PFSK-1 (cell line): ENCODE data around the gene SPRING1. TPM values are rescaled to one million over a fixed set of nuclear protein-coding genes. Genes with fewer than 3 reads are reported as not detected.

ENCODE experiments used
- FOXP2 ChIP-seq: optimal IDR thresholded peaks from 2 replicates; pipeline ENCODE3; 2011; ENCODE audit warnings: borderline replicate concordance, control low read depth, inconsistent platforms; ENCODE audit not compliant: insufficient read depth; ENCODE audit errors: extremely low read length, extremely low read depth
- POLR2AphosphoS5 ChIP-seq: IDR thresholded peaks from 2 replicates; pipeline ENCODE4 v1.6.1; 2012; ENCODE audit warnings: low read depth, mild to moderate bottlenecking, control low read depth, low read length, moderate library complexity
- SIN3A ChIP-seq: IDR thresholded peaks from 2 replicates; pipeline ENCODE4 v1.6.1; 2012; ENCODE audit warnings: mild to moderate bottlenecking, low read length, moderate library complexity, borderline replicate concordance; ENCODE audit not compliant: insufficient read depth
- TAF1 ChIP-seq: IDR thresholded peaks from 2 replicates; pipeline ENCODE4 v1.6.1; 2012; ENCODE audit warnings: low read length, control low read depth, borderline replicate concordance; ENCODE audit not compliant: insufficient read depth
- polyA plus RNA-seq: library from polyadenylated mRNA; unstranded; fragments of >200 nt; gene quantifications from one replicate; pipeline ENCODE4 v1.2.1, GENCODE V29; 2012; ENCODE audit warnings: low read depth, missing spikeins; ENCODE audit not compliant: insufficient read length
- TF ChIP-seq, protein P1 (sequence below), 2 experiments: IDR thresholded peaks; 2 replicates each; pipeline versions ENCODE4 v1.6.1 to v1.8.0; 2011 to 2012; ENCODE audit warnings: low read depth in 2 of 2, low read length in 2 of 2, control low read depth in 1 of 2, inconsistent platforms in 1 of 2, mild to moderate bottlenecking in 1 of 2, moderate library complexity in 1 of 2; ENCODE audit not compliant: insufficient read depth in 1 of 2

The SPRING1 gene, protein sequence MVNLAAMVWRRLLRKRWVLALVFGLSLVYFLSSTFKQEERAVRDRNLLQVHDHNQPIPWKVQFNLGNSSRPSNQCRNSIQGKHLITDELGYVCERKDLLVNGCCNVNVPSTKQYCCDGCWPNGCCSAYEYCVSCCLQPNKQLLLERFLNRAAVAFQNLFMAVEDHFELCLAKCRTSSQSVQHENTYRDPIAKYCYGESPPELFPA
- polyA plus RNA-seq, result 23.3 TPM

DNA sequence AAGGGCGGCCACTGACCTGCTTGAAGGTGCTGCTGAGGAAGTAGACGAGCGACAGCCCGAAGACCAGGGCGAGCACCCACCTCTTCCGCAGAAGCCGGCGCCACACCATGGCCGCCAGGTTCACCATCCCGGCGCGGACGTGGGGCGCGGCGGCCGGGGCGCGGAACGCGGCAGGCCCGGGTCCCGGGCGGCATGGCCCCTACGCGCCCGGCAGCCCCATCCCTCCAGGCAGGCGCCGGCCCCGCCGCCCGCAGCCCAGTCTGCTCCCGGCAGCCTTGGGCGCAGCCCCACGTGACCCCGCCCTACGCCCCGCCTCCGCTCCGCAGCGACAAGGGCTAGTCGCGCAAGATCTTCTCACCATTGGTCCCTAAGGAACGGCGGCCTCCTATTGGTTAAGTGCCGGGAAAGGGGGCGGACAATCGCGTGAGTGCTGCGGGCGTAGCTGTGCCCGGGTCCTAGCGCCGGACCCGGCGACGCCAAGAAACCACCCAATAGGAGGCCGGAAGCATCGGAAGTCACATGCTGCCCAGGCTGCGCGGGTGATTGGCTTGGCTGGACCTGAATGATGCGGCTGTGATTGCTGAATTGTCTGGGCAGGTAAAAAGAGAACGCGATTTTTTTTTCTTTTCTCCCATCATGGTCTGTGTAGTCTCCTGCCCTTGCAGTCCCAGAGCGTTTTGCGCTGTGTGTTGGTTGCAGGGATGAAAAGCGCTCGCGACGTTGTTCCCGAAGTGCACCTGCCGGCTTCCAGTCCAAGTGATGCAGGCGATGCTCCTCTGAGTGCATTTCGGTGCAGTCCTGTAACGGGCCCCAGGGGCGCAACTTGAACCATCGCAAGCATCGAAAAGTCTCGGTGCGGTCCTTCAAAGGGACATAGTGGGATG, at the start of gene SPRING1, which contains the start of gene RNFT2:
Gene SPRING1 (minus strand): TSS at position 296 of the 884 bp plus-strand sequence. CDS start 169 bp downstream, at position 127.
Gene RNFT2 (plus strand): TSS at position 542 of the 884 bp plus-strand sequence. CDS start 2,183 bp downstream, outside the sequence.
- no peak for TF ChIP-seq TAF1
- TF ChIP-seq POLR2AphosphoS5, result peak; percentile 55; the same call in 1 of the 2 replicates
- TF ChIP-seq, protein P1, sequence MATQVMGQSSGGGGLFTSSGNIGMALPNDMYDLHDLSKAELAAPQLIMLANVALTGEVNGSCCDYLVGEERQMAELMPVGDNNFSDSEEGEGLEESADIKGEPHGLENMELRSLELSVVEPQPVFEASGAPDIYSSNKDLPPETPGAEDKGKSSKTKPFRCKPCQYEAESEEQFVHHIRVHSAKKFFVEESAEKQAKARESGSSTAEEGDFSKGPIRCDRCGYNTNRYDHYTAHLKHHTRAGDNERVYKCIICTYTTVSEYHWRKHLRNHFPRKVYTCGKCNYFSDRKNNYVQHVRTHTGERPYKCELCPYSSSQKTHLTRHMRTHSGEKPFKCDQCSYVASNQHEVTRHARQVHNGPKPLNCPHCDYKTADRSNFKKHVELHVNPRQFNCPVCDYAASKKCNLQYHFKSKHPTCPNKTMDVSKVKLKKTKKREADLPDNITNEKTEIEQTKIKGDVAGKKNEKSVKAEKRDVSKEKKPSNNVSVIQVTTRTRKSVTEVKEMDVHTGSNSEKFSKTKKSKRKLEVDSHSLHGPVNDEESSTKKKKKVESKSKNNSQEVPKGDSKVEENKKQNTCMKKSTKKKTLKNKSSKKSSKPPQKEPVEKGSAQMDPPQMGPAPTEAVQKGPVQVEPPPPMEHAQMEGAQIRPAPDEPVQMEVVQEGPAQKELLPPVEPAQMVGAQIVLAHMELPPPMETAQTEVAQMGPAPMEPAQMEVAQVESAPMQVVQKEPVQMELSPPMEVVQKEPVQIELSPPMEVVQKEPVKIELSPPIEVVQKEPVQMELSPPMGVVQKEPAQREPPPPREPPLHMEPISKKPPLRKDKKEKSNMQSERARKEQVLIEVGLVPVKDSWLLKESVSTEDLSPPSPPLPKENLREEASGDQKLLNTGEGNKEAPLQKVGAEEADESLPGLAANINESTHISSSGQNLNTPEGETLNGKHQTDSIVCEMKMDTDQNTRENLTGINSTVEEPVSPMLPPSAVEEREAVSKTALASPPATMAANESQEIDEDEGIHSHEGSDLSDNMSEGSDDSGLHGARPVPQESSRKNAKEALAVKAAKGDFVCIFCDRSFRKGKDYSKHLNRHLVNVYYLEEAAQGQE (IDR thresholded peaks at IDR 0.05; ENCODE audit: insufficient read depth in 1 of 2, low read depth in 2 of 2, low read length in 2 of 2), result 0 out of 4 replicates have a peak, but pooled peaks of 1 of the 2 experiments have one; percentile 12
- TF ChIP-seq SIN3A, result no peak
- TF ChIP-seq FOXP2, result no peak

DNA sequence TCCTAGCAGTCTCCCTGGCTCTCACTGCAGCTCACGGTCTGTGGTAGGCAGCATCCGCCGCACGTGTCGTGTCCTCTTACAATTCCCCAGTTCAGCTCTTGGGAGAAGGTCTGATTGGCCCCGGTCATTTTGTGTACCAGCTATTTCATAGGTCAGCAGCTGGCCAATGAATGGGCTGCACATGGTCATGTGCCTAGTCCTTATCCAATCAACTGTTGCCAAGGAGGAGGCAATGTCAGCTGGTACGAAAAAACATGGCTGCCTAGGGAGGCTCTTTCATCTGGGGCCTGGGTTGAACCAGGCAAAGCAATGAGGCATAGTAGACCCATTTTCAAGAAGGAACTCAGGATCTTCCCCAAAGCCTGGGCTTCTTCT, 46.4 kb upstream of the SPRING1 start:
- TF ChIP-seq FOXP2 (no peak), SIN3A (no peak), TAF1 (no peak), POLR2AphosphoS5 (no peak)
- TF ChIP-seq, protein P1 (IDR thresholded peaks at IDR 0.05; ENCODE audit: insufficient read depth in 1 of 2, low read depth in 2 of 2, low read length in 2 of 2), result no peak

DNA sequence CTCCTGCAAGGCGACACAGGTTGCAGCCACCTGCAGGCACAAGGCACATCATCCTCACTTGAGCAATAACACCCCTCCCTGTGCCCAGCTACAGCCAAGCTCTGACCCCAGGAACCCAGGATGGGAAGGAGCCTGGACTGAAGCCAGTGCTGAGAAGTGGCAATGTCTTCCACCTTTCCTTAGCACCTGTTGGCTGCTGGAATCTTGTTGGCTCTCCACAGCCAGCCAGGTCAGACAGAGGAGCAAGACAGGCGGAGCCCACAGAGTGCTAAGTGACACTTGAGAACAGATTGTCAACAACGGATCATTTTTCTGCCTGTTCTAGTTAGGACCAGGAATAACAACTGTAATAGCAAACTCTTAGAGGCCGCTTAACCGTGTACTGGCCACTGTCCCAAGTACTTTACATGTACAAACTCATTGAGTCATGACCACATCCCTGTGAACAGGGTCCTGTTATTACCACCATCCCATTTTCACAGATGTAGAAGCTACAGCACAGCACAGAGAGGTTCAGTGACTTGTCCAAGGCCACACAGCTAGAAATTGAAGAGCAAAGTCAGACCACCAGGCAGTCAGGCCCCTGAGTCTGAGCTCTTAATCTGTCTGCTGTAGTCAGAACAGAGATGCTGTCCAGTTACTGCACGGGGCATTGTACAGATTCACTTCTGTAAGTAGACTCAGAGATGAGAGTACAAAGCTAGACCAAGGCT, 45.8 kb upstream of the SPRING1 start:
- no peak for TF ChIP-seq POLR2AphosphoS5
- no peak for TF ChIP-seq TAF1
- TF ChIP-seq, protein P1 (IDR thresholded peaks at IDR 0.05; ENCODE audit: insufficient read depth in 1 of 2, low read depth in 2 of 2, low read length in 2 of 2), result no peak
- TF ChIP-seq SIN3A, result no peak
- no peak for TF ChIP-seq FOXP2

DNA sequence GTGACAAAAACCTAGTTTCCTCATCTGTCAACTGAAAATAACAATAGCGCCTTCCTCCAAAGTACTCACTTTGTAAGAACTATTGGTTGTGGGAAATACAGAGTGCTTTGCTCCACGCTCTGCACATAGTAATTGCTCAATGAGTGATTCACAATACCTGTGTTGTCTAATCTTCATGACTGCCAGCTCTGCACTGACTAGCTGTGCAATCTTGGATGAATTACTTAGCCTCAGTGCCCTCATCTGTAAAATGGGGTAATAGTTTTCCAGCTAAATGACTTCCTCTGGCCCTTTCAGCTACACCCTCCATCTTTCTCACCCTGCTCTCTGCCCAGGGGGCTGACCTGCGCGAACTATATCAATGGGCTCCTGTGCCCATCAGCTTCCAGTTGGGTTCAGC, 43.1 kb upstream of the SPRING1 start:
- TF ChIP-seq SIN3A (no peak), POLR2AphosphoS5 (no peak), TAF1 (no peak), FOXP2 (no peak)
- TF ChIP-seq, protein P1 (IDR thresholded peaks at IDR 0.05; ENCODE audit: insufficient read depth in 1 of 2, low read depth in 2 of 2, low read length in 2 of 2), result no peak
